ENCODE data around the gene DXO. TPM values are rescaled to one million over a fixed set of nuclear protein-coding genes. Genes with fewer than 3 reads are reported as not detected.
"Not testable (repeated sequence)": the region's sequence is repeated elsewhere in the genome, so short reads cannot be mapped to it uniquely, and the experiment has no call there.

DXO gene
- total RNA-seq, 4 donors from 2014 or later, result 14.6 to 19.9 (median 16.4) TPM

- intact Hi-C loops (cut with DNase I; ENCODE audit: low total_unique reads), result no loop called here
- H3K4me3 ChIP-seq (ENCODE audit: low read depth, poor library complexity, severe bottlenecking), result no peak overlapping the region
- TF ChIP-seq POLR2A (IDR thresholded peaks at IDR 0.05) (no peak), CTCF (IDR thresholded peaks at IDR 0.05) (no peak)
Measured at GRCh38 chr6:31935021-31935420, 36.9 kb downstream of the DXO start.

GRCh38 chr6:31933537-31933936, 38.4 kb downstream of the DXO start:
- no peak for TF ChIP-seq CTCF (IDR thresholded peaks at IDR 0.05)
- TF ChIP-seq POLR2A (IDR thresholded peaks at IDR 0.05), result no peak
- no peak overlapping the region for H3K4me3 ChIP-seq (ENCODE audit: low read depth, poor library complexity, severe bottlenecking)
- WGBS, 2 donors, result 81 to 87% methylated on average over 17 to 19 of the region's 19 CpGs
- no peak for DNase-seq (ENCODE audit: low spot score in 2 of 2)
- intact Hi-C loops (cut with DNase I; ENCODE audit: low total_unique reads), result no loop called here

More at GRCh38 chr6:31935021-31935420, 36.9 kb downstream of the DXO start:
- no peak for DNase-seq (ENCODE audit: low spot score in 2 of 2)
- WGBS, 2 donors, result 72 to 79% methylated on average over 3 of the region's 3 CpGs

- WGBS, 2 donors, result 90% methylated on average over 11 of the region's 32 CpGs; no CpG with 5 or more reads in 1 of the 2 donors
- DNase-seq (ENCODE audit: low spot score in 2 of 2); H3K4me3 ChIP-seq (ENCODE audit: low read depth, poor library complexity, severe bottlenecking); intact Hi-C loops (cut with DNase I; ENCODE audit: low total_unique reads): not testable (repeated sequence)
Measured at GRCh38 chr6:31932137-31932536, 39.8 kb downstream of the DXO start.

GRCh38 chr6:31930962-31931361, 41.0 kb downstream of the DXO start:
- DNase-seq (ENCODE audit: low spot score in 2 of 2), result no peak
- no peak overlapping the region for H3K4me3 ChIP-seq (ENCODE audit: low read depth, poor library complexity, severe bottlenecking)
- intact Hi-C loops (cut with DNase I; ENCODE audit: low total_unique reads), result no loop called here
- TF ChIP-seq POLR2A (IDR thresholded peaks at IDR 0.05) (no peak), CTCF (IDR thresholded peaks at IDR 0.05) (no peak)
- WGBS, 2 donors, result 93 to 97% methylated on average over 1 of the region's 1 CpG

GRCh38 chr6:31928672-31928939, 43.3 kb downstream of the DXO start:
- no peak for TF ChIP-seq CTCF (IDR thresholded peaks at IDR 0.05)
- no peak for TF ChIP-seq POLR2A (IDR thresholded peaks at IDR 0.05)

GRCh38 chr6:31927863-31928671, 43.9 kb downstream of the DXO start:
- TF ChIP-seq CTCF (IDR thresholded peaks at IDR 0.05), result no peak
- TF ChIP-seq POLR2A (IDR thresholded peaks at IDR 0.05), result no peak
- H3K4me3 ChIP-seq (ENCODE audit: low read depth, poor library complexity, severe bottlenecking), result no peak overlapping the region
- no peak for DNase-seq (ENCODE audit: low spot score in 2 of 2)
- 72 to 73% methylated on average over 10 to 11 of the region's 11 CpGs for WGBS, 2 donors
- intact Hi-C loops (cut with DNase I; ENCODE audit: low total_unique reads), result no loop called here

More at GRCh38 chr6:31928672-31928939, 43.3 kb downstream of the DXO start:
- DNase-seq (ENCODE audit: low spot score in 2 of 2), result no peak
- intact Hi-C loops (cut with DNase I; ENCODE audit: low total_unique reads), result no loop called here
- no peak overlapping the region for H3K4me3 ChIP-seq (ENCODE audit: low read depth, poor library complexity, severe bottlenecking)
- WGBS, 2 donors, result 74 to 77% methylated on average over 9 of the region's 9 CpGs

All from lower leg skin (tissue), 4 donors.